ENCODE data around the gene POLR1C. TPM values are rescaled to one million over a fixed set of nuclear protein-coding genes. Genes with fewer than 3 reads are reported as not detected.

The POLR1C gene
- total and polyA plus RNA-seq, 10 of the 15 experiments (the other 5 are each of a cell fraction or from before 2014, with no cell fraction given): 40.0 to 180 (median 66.2) TPM

DNA sequence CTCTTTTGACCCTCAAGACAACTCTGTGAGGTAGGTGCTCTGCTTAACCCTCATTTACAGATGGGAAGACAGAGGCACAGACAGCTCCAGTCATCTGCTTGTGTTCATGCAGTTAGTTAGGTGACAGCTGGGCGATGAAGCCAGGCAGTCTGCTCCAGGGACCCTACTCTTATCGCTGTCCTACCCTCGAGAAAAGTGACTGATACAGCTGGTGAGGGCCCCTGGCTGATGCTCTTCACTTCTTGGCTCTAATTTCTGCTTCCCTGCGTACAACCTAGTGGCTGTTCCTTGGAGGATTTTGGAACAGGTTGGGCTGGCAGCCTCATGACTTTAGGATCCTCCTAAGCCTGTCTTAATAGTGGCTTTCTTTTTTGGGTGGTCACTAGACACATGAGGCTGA, 48.6 kb upstream of the POLR1C start (continued):
- TF ChIP-seq, protein P1, sequence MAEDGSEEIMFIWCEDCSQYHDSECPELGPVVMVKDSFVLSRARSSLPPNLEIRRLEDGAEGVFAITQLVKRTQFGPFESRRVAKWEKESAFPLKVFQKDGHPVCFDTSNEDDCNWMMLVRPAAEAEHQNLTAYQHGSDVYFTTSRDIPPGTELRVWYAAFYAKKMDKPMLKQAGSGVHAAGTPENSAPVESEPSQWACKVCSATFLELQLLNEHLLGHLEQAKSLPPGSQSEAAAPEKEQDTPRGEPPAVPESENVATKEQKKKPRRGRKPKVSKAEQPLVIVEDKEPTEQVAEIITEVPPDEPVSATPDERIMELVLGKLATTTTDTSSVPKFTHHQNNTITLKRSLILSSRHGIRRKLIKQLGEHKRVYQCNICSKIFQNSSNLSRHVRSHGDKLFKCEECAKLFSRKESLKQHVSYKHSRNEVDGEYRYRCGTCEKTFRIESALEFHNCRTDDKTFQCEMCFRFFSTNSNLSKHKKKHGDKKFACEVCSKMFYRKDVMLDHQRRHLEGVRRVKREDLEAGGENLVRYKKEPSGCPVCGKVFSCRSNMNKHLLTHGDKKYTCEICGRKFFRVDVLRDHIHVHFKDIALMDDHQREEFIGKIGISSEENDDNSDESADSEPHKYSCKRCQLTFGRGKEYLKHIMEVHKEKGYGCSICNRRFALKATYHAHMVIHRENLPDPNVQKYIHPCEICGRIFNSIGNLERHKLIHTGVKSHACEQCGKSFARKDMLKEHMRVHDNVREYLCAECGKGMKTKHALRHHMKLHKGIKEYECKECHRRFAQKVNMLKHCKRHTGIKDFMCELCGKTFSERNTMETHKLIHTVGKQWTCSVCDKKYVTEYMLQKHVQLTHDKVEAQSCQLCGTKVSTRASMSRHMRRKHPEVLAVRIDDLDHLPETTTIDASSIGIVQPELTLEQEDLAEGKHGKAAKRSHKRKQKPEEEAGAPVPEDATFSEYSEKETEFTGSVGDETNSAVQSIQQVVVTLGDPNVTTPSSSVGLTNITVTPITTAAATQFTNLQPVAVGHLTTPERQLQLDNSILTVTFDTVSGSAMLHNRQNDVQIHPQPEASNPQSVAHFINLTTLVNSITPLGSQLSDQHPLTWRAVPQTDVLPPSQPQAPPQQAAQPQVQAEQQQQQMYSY (CRISPR knock-in tag; IDR thresholded peaks at IDR 0.05): no peak
- TF ChIP-seq TAF1 (IDR thresholded peaks at IDR 0.05; ENCODE audit: borderline replicate concordance, low read depth, low read length) (no peak), SMC3 (IDR thresholded peaks at IDR 0.05; ENCODE audit: borderline replicate concordance, low read length) (no peak), ETV6 (conservative IDR thresholded peaks at IDR 0.05 in 1 of 2, IDR thresholded peaks at IDR 0.05 in 1 of 2; ENCODE audit: borderline replicate concordance in 1 of 2, low read depth in 1 of 2) (no peak), TBL1XR1 (IDR thresholded peaks at IDR 0.05; ENCODE audit: low read depth, low read length) (no peak), HDAC2 (IDR thresholded peaks at IDR 0.05) (no peak), STAT3 (IDR thresholded peaks at IDR 0.05; ENCODE audit: low read depth, low read length) (no peak), HDGF (IDR thresholded peaks at IDR 0.05) (no peak), ZZZ3 (IDR thresholded peaks at IDR 0.05; ENCODE audit: control insufficient read depth, insufficient read length, low read depth) (no peak), SMAD5 (IDR thresholded peaks at IDR 0.05; ENCODE audit: low read depth) (no peak), RFX5 (IDR thresholded peaks at IDR 0.05; ENCODE audit: low read depth, low read length) (no peak), CEBPB (IDR thresholded peaks at IDR 0.05; ENCODE audit: borderline replicate concordance in 1 of 2, low read depth in 2 of 2, low read length in 2 of 2) (no peak), SP1 (IDR thresholded peaks at IDR 0.05; ENCODE audit: low read depth, low read length) (no peak), NBN (IDR thresholded peaks at IDR 0.05) (no peak)
- TF ChIP-seq, protein P2, sequence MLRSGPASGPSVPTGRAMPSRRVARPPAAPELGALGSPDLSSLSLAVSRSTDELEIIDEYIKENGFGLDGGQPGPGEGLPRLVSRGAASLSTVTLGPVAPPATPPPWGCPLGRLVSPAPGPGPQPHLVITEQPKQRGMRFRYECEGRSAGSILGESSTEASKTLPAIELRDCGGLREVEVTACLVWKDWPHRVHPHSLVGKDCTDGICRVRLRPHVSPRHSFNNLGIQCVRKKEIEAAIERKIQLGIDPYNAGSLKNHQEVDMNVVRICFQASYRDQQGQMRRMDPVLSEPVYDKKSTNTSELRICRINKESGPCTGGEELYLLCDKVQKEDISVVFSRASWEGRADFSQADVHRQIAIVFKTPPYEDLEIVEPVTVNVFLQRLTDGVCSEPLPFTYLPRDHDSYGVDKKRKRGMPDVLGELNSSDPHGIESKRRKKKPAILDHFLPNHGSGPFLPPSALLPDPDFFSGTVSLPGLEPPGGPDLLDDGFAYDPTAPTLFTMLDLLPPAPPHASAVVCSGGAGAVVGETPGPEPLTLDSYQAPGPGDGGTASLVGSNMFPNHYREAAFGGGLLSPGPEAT (IDR thresholded peaks at IDR 0.05; ENCODE audit: low read depth): no peak

Data from GM12878 (cell line).